Upper lobe of left lung (tissue), 6 donors: ENCODE data around the gene DCTPP1. TPM values are rescaled to one million over a fixed set of nuclear protein-coding genes. Genes with fewer than 3 reads are reported as not detected.

Source experiments
- ATAC-seq, 2 donors: fragments of 200-7000 bp; cut with Tn5 transposase; one replicate each; pipeline ENCODE4 v1.9.1; 2022; ENCODE audit warnings: mild to moderate bottlenecking in 2 of 2, moderate library complexity in 2 of 2; ENCODE audit not compliant: low FRiP score in 2 of 2
- DNase-seq, 2 donors: peaks; one replicate each; pipeline ENCODE4 v3.0.0-alpha.2; 2019 to 2020
- H3K27ac ChIP-seq, 4 donors: fragments of 200-600 bp; sonication (generic); one replicate each; pipeline ENCODE4 v1.5.1; 2016 to 2019
- H3K27me3 ChIP-seq, 4 donors: fragments of 200-600 bp; sonication (generic); one replicate each; pipeline ENCODE4 v1.5.1; 2017 to 2019
- H3K36me3 ChIP-seq, 4 donors: fragments of 200-600 bp; sonication (generic); one replicate each; pipeline ENCODE4 v1.5.1; 2016 to 2019
- H3K4me1 ChIP-seq, 4 donors: fragments of 200-600 bp; sonication (generic); one replicate each; pipeline ENCODE4 v1.5.1; 2018 to 2019
- H3K4me3 ChIP-seq, 4 donors: fragments of 200-600 bp; sonication (generic); one replicate each; pipeline ENCODE4 v1.5.1; 2017 to 2019; ENCODE audit warnings: mild to moderate bottlenecking in 2 of 4, moderate library complexity in 1 of 4
- H3K9me3 ChIP-seq, 4 donors: fragments of 200-600 bp; sonication (generic); one replicate each; pipeline ENCODE4 v1.5.1; 2018 to 2019
- CTCF ChIP-seq, 6 experiments: fragments of 450-650 bp in 4 of 6; fragments of 200-600 bp in 2 of 6; sonication (generic) in 2 of 6; IDR thresholded peaks; one replicate each; pipeline ENCODE4 v1.5.1; 2016 to 2019; ENCODE audit warnings: antibody characterized with exemption in 6 of 6
- EP300 ChIP-seq, 4 donors: sonication (generic); formaldehyde crosslinking; IDR thresholded peaks; one replicate each; pipeline ENCODE4 v1.5.1; 2017; ENCODE audit warnings: antibody characterized with exemption in 4 of 4, control low read depth in 2 of 4
- POLR2A ChIP-seq, 4 donors: fragments of 450-650 bp; IDR thresholded peaks; one replicate each; pipeline ENCODE4 v1.5.1; 2016 to 2017; ENCODE audit warnings: antibody characterized with exemption in 4 of 4, mild to moderate bottlenecking in 2 of 4
- POLR2AphosphoS5 ChIP-seq, 2 donors: sonication (generic); formaldehyde crosslinking; IDR thresholded peaks; one replicate each; pipeline ENCODE4 v1.5.1; 2017; ENCODE audit warnings: antibody characterized with exemption in 2 of 2
- WGBS, 2 donors: methylation state at CpG; one replicate each; pipeline ENCODE4 v1.1.5; 2017 to 2018; 5-methylcytosine and 5-hydroxymethylcytosine counted together
- total RNA-seq, 6 donors: library from RNA; depleted of rRNA in 4 of 6; stranded (reverse); fragments of >200 nt in 4 of 6; gene quantifications; one replicate each; pipeline versions ENCODE4 v1.1.0 to v1.2.1, GENCODE V29; 2016 to 2021
- donor health status: DM: no; HTN: no; CAD: no; lungs with moderate emphysema.
- donor health status: DM: no; HTN: yes; CAD: no; lungs with severe emphysema.

Gene DCTPP1
- total RNA-seq, 6 donors from 2014 or later: 4.2 to 31.8 (median 20.0) TPM

GRCh38 chr16:30421010-30421409, 8.8 kb downstream of the DCTPP1 start:
- Histone ChIP-seq H3K27ac (no peak overlapping the region), H3K4me1 (peaks cover 3 to 19% (median 12%) of the 10 kb centered on the region in 4 donors), H3K27me3 (no peaks in the 10 kb centered on the region), H3K4me3 (no peak overlapping the region), H3K9me3 (no peaks in the 10 kb centered on the region), H3K36me3 (peaks cover 7 to 34% (median 20%) of the 10 kb centered on the region in 4 donors)
- TF ChIP-seq EP300 (IDR thresholded peaks at IDR 0.05): no peak
- TF ChIP-seq POLR2A (IDR thresholded peaks at IDR 0.05): no peak
- TF ChIP-seq POLR2AphosphoS5 (IDR thresholded peaks at IDR 0.05): no peak
- no peak for TF ChIP-seq CTCF (IDR thresholded peaks at IDR 0.05)
- WGBS, 2 donors: 82% methylated on average over 5 of the region's 5 CpGs
- ATAC-seq: no peak
- DNase-seq: no peak

- H3K4me1 ChIP-seq: peaks cover 3 to 19% (median 12%) of the 10 kb centered on the region in 4 donors
- H3K27me3 ChIP-seq: no peaks in the 10 kb centered on the region
- no peak for DNase-seq
- no peak for ATAC-seq
- peak overlapping the region; percentile 77 to 88 (median 81) for H3K27ac ChIP-seq
- H3K36me3 ChIP-seq: peaks cover 3 to 25% (median 12%) of the 10 kb centered on the region in 4 donors
- peak overlapping the region; percentile 57 to 82 (median 69) for H3K4me3 ChIP-seq
- 73 to 85% methylated on average over 21 to 26 of the region's 31 CpGs for WGBS, 2 donors
- peak in 1 of 6 experiments; percentile 2 for TF ChIP-seq CTCF (IDR thresholded peaks at IDR 0.05)
- TF ChIP-seq POLR2A (IDR thresholded peaks at IDR 0.05): no peak
- H3K9me3 ChIP-seq: no peaks in the 10 kb centered on the region
These were observed 11.3 kb downstream of the DCTPP1 start for GRCh38 chr16:30418350-30419181.

- Histone ChIP-seq H3K36me3 (peaks cover 0 to 17% (median 6%) of the 10 kb centered on the region in 4 donors), H3K4me1 (peaks cover 3 to 19% (median 12%) of the 10 kb centered on the region in 4 donors), H3K9me3 (no peaks in the 10 kb centered on the region), H3K4me3 (peak overlapping the region; percentile 57 to 82 (median 69)), H3K27ac (peak overlapping the region; percentile 77 to 88 (median 81)), H3K27me3 (no peaks in the 10 kb centered on the region)
- TF ChIP-seq CTCF (IDR thresholded peaks at IDR 0.05) (peak in 4 of 6 experiments; percentile 32 to 61 (median 50)), EP300 (IDR thresholded peaks at IDR 0.05) (no peak), POLR2A (IDR thresholded peaks at IDR 0.05) (peak in 1 of 4 donors; percentile 73), POLR2AphosphoS5 (IDR thresholded peaks at IDR 0.05) (peak; percentile 42 to 59)
- DNase-seq (peak; percentile 80 to 97), ATAC-seq (peak; percentile 96 to 98)
- 1% methylated on average over 54 of the region's 140 CpGs; no CpG with 5 or more reads in 1 of the 2 donors for WGBS, 2 donors
These were observed 12.1 kb downstream of the DCTPP1 start for GRCh38 chr16:30417529-30418349.

- Histone ChIP-seq H3K27me3 (no peaks in the 10 kb centered on the region), H3K4me3 (peak overlapping the region; percentile 57 to 82 (median 69)), H3K4me1 (peaks cover 3 to 19% (median 12%) of the 10 kb centered on the region in 4 donors), H3K27ac (peak overlapping the region in 3 of 4 donors; percentile 79 to 88 (median 83)), H3K9me3 (no peaks in the 10 kb centered on the region), H3K36me3 (peaks cover 0 to 10% (median 3%) of the 10 kb centered on the region in 4 donors)
- ATAC-seq: no peak
- TF ChIP-seq CTCF (IDR thresholded peaks at IDR 0.05): no peak
- no peak for TF ChIP-seq POLR2AphosphoS5 (IDR thresholded peaks at IDR 0.05)
- TF ChIP-seq POLR2A (IDR thresholded peaks at IDR 0.05): no peak
- no peak for TF ChIP-seq EP300 (IDR thresholded peaks at IDR 0.05)
- no peak for DNase-seq
- WGBS, 2 donors: 67 to 74% methylated on average over 16 to 18 of the region's 18 CpGs
These were observed 13.0 kb downstream of the DCTPP1 start for GRCh38 chr16:30416624-30417528.
